Measurements from ENCODE around the gene LGI2. TPM values are rescaled to one million over a fixed set of nuclear protein-coding genes. Genes with fewer than 3 reads are reported as not detected.
A peak's percentile ranks its signal among the peaks of the same experiment; 100 is the strongest.
"Not testable (repeated sequence)": the region's sequence is repeated elsewhere in the genome, so short reads cannot be mapped to it uniquely, and the experiment has no call there.

LGI2 gene
- 1 to 10 TPM; 3.0 to 7.2 (median 5.2) TPM for polyA plus RNA-seq (ENCODE audit: insufficient read depth in 1 of 5, insufficient read length in 5 of 5, low replicate concordance in 1 of 5)
- long read RNA-seq, donor 1, full-length matches to known transcripts = 3 of 3 reads
- long read RNA-seq, donor 1, partial matches to known transcripts = 0 of 3 reads
- long read RNA-seq, donor 1, other reads (novel, unspliced or antisense) = 0 of 3 reads
- long read RNA-seq, donor 2 = 0 reads
- long read RNA-seq, donor 3, full-length matches to known transcripts = 3 of 3 reads
- long read RNA-seq, donor 3, partial matches to known transcripts = 0 of 3 reads
- long read RNA-seq, donor 3, other reads (novel, unspliced or antisense) = 0 of 3 reads
- long read RNA-seq, donor 4, full-length matches to known transcripts = 1 of 1 reads
- long read RNA-seq, donor 4, partial matches to known transcripts = 0 of 1 reads
- long read RNA-seq, donor 4, other reads (novel, unspliced or antisense) = 0 of 1 reads
- long read RNA-seq, donor 5, full-length matches to known transcripts = 3 of 3 reads
- long read RNA-seq, donor 5, partial matches to known transcripts = 0 of 3 reads
- long read RNA-seq, donor 5, other reads (novel, unspliced or antisense) = 0 of 3 reads
- long read RNA-seq, donor 6, full-length matches to known transcripts = 4 of 4 reads
- long read RNA-seq, donor 6, partial matches to known transcripts = 0 of 4 reads
- long read RNA-seq, donor 6, other reads (novel, unspliced or antisense) = 0 of 4 reads
- long read RNA-seq, donor 7, full-length matches to known transcripts = 3 of 3 reads
- long read RNA-seq, donor 7, partial matches to known transcripts = 0 of 3 reads
- long read RNA-seq, donor 7, other reads (novel, unspliced or antisense) = 0 of 3 reads
- long read RNA-seq, donor 8, full-length matches to known transcripts = 1 of 1 reads
- long read RNA-seq, donor 8, partial matches to known transcripts = 0 of 1 reads
- long read RNA-seq, donor 8, other reads (novel, unspliced or antisense) = 0 of 1 reads

- no peak for DNase-seq
These were observed at the start of gene LGI2 for GRCh38 chr4:25030277-25031076. LGI2 (minus strand) TSS chr4:25030946; CDS start chr4:25030693, 253 bp downstream.

GRCh38 chr4:25078523-25078922, 47.8 kb upstream of the LGI2 start:
- no peak for DNase-seq

- peak; percentile 36 to 50 for DNase-seq
These were observed 46.1 kb upstream of the LGI2 start for GRCh38 chr4:25076625-25077398.

GRCh38 chr4:25075851-25076250, 45.1 kb upstream of the LGI2 start:
- no peak for DNase-seq

GRCh38 chr4:25075129-25075528, 44.4 kb upstream of the LGI2 start:
- no peak for DNase-seq

- DNase-seq = no peak
These were observed 39.8 kb upstream of the LGI2 start for GRCh38 chr4:25070545-25070944.

GRCh38 chr4:25069014-25069413, 38.3 kb upstream of the LGI2 start:
- DNase-seq = no peak

GRCh38 chr4:25068386-25068785, 37.6 kb upstream of the LGI2 start:
- DNase-seq = no peak

GRCh38 chr4:25065932-25066590, 35.3 kb upstream of the LGI2 start:
- no peak for DNase-seq

- DNase-seq = no peak
These were observed 34.7 kb upstream of the LGI2 start for GRCh38 chr4:25065431-25065858.

- not testable (repeated sequence) for DNase-seq
These were observed 33.7 kb upstream of the LGI2 start for GRCh38 chr4:25064447-25064846.

- no peak for DNase-seq
These were observed 32.4 kb upstream of the LGI2 start for GRCh38 chr4:25063116-25063515.

- no peak for DNase-seq
These were observed 31.4 kb upstream of the LGI2 start for GRCh38 chr4:25062098-25062497.

- no peak for DNase-seq
These were observed 30.9 kb upstream of the LGI2 start for GRCh38 chr4:25061602-25062001.

- DNase-seq = no peak
These were observed 30.2 kb upstream of the LGI2 start for GRCh38 chr4:25060963-25061340.

- peak; percentile 29 to 31 for DNase-seq
These were observed 29.7 kb upstream of the LGI2 start for GRCh38 chr4:25060241-25060962.

- DNase-seq = no peak
These were observed 29.0 kb upstream of the LGI2 start for GRCh38 chr4:25059791-25060190.

GRCh38 chr4:25058796-25059195, 28.1 kb upstream of the LGI2 start:
- no peak for DNase-seq

- no peak for DNase-seq
These were observed 26.6 kb upstream of the LGI2 start for GRCh38 chr4:25057299-25057698.

- DNase-seq = not testable (repeated sequence)
These were observed 21.3 kb upstream of the LGI2 start for GRCh38 chr4:25052037-25052436.
